ENCODE data around the gene PTCRA. TPM values are rescaled to one million over a fixed set of nuclear protein-coding genes. Genes with fewer than 3 reads are reported as not detected.

Gene PTCRA
- total and polyA plus RNA-seq, 8 donors = 0.38 to 2.1 (median 0.67) TPM; not detected in 1

- Histone ChIP-seq H3K36me3 (peaks cover 0 to 61% of the 10 kb centered on the region in 2 donors), H3K27ac (no peak overlapping the region), H3K4me1 (peaks cover 12 to 20% of the 10 kb centered on the region in 2 donors), H3K27me3 (peaks cover 0 to 16% of the 10 kb centered on the region in 2 donors), H3K4me3 (no peak overlapping the region), H3K9me3 (no peaks in the 10 kb centered on the region)
- DNase-seq (no peak), ATAC-seq (no peak)
- intact Hi-C loops (cut with DNase I) = no loop called here
- TF ChIP-seq, protein P1, sequence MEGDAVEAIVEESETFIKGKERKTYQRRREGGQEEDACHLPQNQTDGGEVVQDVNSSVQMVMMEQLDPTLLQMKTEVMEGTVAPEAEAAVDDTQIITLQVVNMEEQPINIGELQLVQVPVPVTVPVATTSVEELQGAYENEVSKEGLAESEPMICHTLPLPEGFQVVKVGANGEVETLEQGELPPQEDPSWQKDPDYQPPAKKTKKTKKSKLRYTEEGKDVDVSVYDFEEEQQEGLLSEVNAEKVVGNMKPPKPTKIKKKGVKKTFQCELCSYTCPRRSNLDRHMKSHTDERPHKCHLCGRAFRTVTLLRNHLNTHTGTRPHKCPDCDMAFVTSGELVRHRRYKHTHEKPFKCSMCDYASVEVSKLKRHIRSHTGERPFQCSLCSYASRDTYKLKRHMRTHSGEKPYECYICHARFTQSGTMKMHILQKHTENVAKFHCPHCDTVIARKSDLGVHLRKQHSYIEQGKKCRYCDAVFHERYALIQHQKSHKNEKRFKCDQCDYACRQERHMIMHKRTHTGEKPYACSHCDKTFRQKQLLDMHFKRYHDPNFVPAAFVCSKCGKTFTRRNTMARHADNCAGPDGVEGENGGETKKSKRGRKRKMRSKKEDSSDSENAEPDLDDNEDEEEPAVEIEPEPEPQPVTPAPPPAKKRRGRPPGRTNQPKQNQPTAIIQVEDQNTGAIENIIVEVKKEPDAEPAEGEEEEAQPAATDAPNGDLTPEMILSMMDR (IDR thresholded peaks at IDR 0.05) = no peak
Measured at GRCh38 chr6:42963179-42963854, 47.5 kb downstream of the PTCRA start.

GRCh38 chr6:42963855-42964605, 48.2 kb downstream of the PTCRA start:
- H3K36me3 ChIP-seq = peaks cover 0 to 67% of the 10 kb centered on the region in 2 donors
- TF ChIP-seq, protein P1 (IDR thresholded peaks at IDR 0.05) = no peak
- ATAC-seq = no peak
- intact Hi-C loops (cut with DNase I) = no loop called here
- no peak overlapping the region for H3K27ac ChIP-seq
- H3K4me1 ChIP-seq = peaks cover 12 to 20% of the 10 kb centered on the region in 2 donors
- no peaks in the 10 kb centered on the region for H3K9me3 ChIP-seq
- H3K4me3 ChIP-seq = no peak overlapping the region
- peaks cover 0 to 16% of the 10 kb centered on the region in 2 donors for H3K27me3 ChIP-seq
- DNase-seq = no peak

- Histone ChIP-seq H3K36me3 (peaks cover 0 to 74% of the 10 kb centered on the region in 2 donors), H3K4me1 (peaks cover 0 to 7% of the 10 kb centered on the region in 2 donors), H3K27ac (no peak overlapping the region), H3K4me3 (no peak overlapping the region), H3K9me3 (no peaks in the 10 kb centered on the region), H3K27me3 (no peaks in the 10 kb centered on the region)
- TF ChIP-seq, protein P1 (IDR thresholded peaks at IDR 0.05) = no peak
- ATAC-seq (no peak), DNase-seq (no peak)
- intact Hi-C loops (cut with DNase I) = no loop called here
Measured at GRCh38 chr6:42966571-42966970, 50.7 kb downstream of the PTCRA start.

DNA sequence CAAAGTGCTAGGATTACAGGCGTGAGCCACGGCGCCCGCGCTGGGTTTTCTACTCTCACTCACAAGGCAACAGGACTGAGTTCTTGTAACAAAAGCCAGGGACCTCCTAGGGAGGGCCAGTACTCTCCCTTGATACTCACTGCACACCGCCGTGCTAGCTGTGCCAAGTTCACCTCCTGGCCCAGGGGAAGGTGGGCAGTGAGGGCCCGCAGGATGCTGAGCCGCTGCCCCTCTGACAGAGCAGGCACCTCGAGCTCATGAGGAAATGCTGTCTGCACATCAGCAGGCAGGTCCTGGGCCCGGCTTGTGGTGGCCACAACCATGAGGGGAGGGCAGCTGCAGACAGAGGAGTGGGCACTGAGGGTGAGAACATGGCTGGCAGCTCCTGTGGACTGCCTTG, 51.4 kb downstream of the PTCRA start:
- Histone ChIP-seq H3K36me3 (peaks cover 0 to 70% of the 10 kb centered on the region in 2 donors), H3K4me1 (peaks cover 0 to 8% of the 10 kb centered on the region in 2 donors), H3K27ac (no peak overlapping the region), H3K9me3 (no peaks in the 10 kb centered on the region), H3K4me3 (no peak overlapping the region), H3K27me3 (no peaks in the 10 kb centered on the region)
- TF ChIP-seq, protein P1 (IDR thresholded peaks at IDR 0.05) = no peak
- ATAC-seq (no peak), DNase-seq (peak in 1 of 4 donors; percentile 53)
- intact Hi-C loops (cut with DNase I) = no loop called here

DNA sequence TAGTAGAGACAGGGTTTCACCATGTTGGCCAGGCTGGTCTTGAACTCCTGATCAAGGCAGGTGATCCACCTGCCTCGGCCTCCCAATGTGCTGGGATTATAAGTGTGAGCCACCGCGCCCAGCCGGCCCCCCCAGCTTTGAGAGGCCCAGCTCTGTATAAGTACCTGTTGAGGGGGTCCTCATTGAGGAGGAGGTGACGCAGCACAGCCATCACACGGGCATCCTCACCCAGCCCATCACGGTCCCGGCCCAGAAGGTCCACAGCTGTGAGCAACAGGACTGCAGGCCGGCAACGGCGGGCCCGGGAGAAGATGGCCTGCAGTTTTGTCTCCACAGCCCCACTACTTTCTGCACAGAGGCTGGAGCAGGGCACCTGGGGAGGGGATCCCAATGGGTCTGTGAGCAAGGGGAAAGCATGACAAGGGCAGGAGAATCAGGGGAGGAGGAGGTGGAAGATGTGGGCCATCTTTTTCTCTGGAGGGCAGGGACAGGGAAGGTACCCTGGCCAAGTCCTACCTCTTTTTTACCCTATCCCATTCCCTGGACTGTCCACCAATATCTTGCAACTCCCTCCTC, 52.4 kb downstream of the PTCRA start:
- H3K4me1 ChIP-seq = peaks cover 0 to 8% of the 10 kb centered on the region in 2 donors
- H3K4me3 ChIP-seq = no peak overlapping the region
- TF ChIP-seq, protein P1 (IDR thresholded peaks at IDR 0.05) = no peak
- no peak for ATAC-seq
- H3K36me3 ChIP-seq = peaks cover 0 to 63% of the 10 kb centered on the region in 2 donors
- intact Hi-C loops (cut with DNase I) = no loop called here
- no peaks in the 10 kb centered on the region for H3K27me3 ChIP-seq
- no peaks in the 10 kb centered on the region for H3K9me3 ChIP-seq
- H3K27ac ChIP-seq = no peak overlapping the region
- DNase-seq = peak in 1 of 4 donors; percentile 57

Measured in left lung (tissue), 10 donors.